Measurements from ENCODE around the gene ZNF521.

The ZNF521 gene

GRCh38 chr18:25113566-25113965, 238.4 kb downstream of the ZNF521 start:
- DNase-seq, result no peak

- no peak for DNase-seq
Measured at GRCh38 chr18:25112821-25113434, 239.0 kb downstream of the ZNF521 start.

- no peak for DNase-seq
Measured at GRCh38 chr18:25111377-25112288, 240.3 kb downstream of the ZNF521 start.

- no peak for DNase-seq
Measured at GRCh38 chr18:25109484-25109883, 242.5 kb downstream of the ZNF521 start.

- no peak for DNase-seq
Measured at GRCh38 chr18:25103468-25104155, 248.4 kb downstream of the ZNF521 start.

- DNase-seq, result no peak
Measured at GRCh38 chr18:25102662-25103061, 249.3 kb downstream of the ZNF521 start.

- no peak for DNase-seq
Measured at GRCh38 chr18:25100418-25100817, 251.5 kb downstream of the ZNF521 start.

GRCh38 chr18:25099895-25100294, 252.1 kb downstream of the ZNF521 start:
- DNase-seq, result no peak

GRCh38 chr18:25097569-25098056, 254.4 kb downstream of the ZNF521 start:
- no peak for DNase-seq

GRCh38 chr18:25097057-25097456, 254.9 kb downstream of the ZNF521 start:
- no peak for DNase-seq

GRCh38 chr18:25093141-25093540, 258.8 kb downstream of the ZNF521 start:
- DNase-seq, result no peak

GRCh38 chr18:25089470-25089869, 262.5 kb downstream of the ZNF521 start:
- DNase-seq, result no peak

- no peak for DNase-seq
Measured at GRCh38 chr18:25086876-25087275, 265.1 kb downstream of the ZNF521 start.

GRCh38 chr18:25081001-25081400, 271.0 kb downstream of the ZNF521 start:
- no peak for DNase-seq

GRCh38 chr18:25080211-25080610, 271.8 kb downstream of the ZNF521 start:
- no peak for DNase-seq

- DNase-seq, result no peak
Measured at GRCh38 chr18:25077944-25078723, 273.8 kb downstream of the ZNF521 start.

GRCh38 chr18:25077038-25077943, 274.7 kb downstream of the ZNF521 start:
- no peak for DNase-seq

- no peak for DNase-seq
Measured at GRCh38 chr18:25075783-25076182, 276.2 kb downstream of the ZNF521 start.

GRCh38 chr18:25075331-25075730, 276.6 kb downstream of the ZNF521 start:
- DNase-seq, result no peak

GRCh38 chr18:25074925-25075324, 277.0 kb downstream of the ZNF521 start:
- DNase-seq, result no peak

- DNase-seq, result no peak
Measured at GRCh38 chr18:25072205-25072604, 279.8 kb downstream of the ZNF521 start.
